Suppressor macrophage treated with lipopolysaccharide for 1 hour (primary cell): ENCODE results near the gene UBE2V1.

Experiments
- DNase-seq, 3 donors: peaks; one replicate each; pipeline ENCODE4 v3.0.0-alpha.2; 2020 to 2022

Gene UBE2V1

DNA sequence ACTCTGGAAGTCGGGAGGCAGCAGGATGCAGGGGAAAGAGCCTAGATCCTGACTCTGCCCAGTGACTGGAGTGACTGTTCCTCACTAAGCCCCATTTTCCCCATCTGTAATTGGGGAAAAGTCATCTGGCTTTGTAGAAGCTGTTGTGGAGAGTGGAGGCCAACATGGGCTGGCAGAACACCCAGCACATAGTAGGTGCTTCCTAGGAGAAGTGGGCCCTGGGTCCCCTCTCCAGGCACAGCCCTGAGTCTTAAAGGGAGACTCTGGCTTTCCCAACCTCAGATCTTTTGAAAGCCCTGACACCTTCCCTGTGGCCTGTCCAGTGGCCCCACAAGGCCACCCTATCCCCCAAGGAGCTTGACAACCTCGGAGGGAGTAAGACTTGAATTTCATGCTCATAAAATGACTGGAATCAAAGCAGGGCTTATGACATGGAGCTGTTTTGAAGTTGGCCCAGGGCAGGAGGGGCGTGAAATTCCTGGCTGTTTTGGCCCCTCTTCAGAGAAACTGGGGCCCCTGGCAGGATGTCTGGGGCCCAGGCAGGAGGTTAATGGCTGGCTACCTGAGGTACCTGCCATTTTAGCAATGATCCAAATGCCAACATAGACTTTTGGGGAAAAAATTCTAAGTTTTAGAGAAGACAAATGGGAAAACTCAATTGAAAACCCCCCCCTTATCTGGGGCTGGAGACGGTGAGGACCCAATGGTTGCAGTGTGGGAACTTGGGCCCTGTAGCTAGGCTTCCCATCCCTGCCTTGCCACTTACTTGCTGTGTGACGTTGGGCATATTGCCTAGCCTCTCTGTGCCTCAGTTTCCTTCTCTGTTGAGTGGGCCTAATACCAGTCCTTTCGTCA, 51.6 kb downstream of the UBE2V1 start:
- no peak for DNase-seq

DNA sequence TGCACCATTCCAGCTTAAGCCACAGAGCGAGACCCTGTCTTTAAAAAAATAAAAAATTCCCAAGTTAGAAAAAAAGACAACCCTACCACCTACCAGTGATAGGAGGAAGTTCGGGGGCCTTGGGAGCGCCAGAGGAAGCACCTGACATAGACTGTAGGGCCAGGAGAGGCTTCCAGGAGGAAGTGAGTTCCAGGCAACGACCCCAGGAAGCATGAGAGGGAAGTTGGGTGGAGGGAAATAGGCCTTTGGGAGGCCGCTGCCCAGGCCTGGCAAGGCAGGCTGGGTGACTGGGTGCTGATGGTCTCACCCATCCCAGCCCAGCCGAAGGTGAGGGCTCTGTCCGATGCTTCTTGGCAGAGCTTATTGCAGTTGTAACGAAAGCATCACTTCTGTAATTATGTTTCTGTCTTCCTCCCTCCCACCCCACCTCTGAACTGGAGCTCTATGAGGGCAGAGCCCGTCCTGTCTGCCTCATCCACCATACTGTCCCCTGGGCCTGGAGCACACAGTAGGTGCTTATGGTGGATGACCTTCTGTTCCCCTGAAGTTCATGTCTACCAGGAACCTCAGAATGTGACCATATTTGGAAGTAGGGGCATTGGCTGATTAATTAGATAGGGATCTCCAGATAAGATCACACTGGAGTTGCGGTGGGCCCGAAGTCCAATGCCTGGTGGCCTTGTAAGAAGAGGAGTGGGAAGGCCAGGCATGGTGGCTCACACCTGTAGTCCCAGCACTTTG, 54.1 kb downstream of the UBE2V1 start:
- DNase-seq = peak; percentile 20 to 44 (median 21)

DNA sequence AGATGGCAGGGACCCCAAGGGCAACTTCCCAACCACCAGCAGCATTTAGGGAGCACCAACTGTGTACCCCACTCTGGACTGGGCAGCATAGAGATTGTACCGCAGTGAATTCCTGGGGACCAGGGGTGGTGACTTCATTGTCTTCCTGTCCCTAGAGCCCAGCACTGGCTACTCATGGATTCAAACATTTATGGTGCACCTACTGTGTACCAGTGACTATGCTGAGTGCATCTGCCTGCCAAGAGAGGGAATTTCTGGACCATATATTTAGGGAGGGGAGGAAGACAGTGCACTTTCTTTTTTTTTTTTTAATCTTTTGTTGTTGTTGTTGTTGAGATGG, 55.3 kb downstream of the UBE2V1 start:
- DNase-seq = no peak

DNA sequence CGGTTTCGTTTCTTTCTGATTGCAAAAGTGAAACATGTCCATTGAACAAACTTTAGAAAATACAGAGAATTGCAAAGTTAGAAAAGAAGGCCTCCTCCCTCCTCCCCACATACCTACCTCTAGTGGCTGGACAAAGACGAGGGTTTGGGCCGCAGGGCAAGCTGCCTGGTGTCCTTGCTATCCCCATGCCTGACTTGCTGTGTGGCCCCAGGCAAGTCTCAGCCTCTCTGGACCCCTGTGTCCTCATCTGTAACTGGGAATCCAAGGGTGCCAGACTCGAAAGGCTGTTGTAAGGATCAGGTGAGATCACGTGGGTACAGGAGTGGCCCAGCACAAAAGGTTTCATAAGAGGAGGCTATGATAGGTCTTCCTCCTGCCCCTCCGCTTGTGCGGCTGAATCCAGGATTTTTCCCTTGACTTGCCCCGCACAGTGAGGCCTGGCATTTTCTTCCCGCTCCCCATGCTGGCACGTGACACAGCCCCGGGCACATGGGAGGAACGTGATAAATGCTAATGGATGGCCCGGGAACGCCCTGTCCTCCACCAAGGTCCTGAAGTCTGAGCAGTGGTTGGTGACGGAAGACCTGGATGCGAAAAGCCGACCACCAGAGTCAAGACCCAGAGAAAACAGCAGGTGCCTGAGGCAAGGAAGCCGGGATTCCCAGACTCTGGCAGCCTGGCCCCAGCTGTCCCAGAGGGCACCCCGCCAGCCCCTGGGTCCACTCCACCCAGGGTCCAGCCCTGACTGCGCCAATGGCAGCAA, 55.8 kb downstream of the UBE2V1 start:
- no peak for DNase-seq

DNA sequence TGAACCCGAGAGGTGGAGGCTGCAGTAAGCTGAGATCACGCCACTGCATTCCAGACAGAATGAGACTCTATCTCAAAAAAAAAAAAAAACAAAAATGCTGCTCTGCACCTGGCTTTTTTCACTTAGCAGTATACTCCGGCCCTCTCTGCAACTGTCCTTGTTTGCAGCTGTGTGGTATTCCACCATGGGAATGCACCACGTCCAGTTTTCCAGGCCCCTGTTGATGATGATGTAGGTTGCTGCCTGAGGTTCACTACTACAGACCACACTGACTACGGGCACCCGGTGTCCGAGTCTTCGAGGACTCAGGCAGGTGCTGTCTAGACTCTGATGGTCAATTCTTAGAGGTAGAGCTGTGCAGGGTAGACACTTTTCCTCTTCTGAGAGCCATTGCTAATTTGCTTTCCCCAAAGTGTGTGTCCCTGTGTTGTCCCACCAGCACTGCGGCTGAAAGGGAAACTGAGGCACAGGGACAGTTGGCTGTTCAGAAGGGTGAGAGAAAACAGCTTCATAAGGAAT, 56.5 kb downstream of the UBE2V1 start:
- no peak for DNase-seq

DNA sequence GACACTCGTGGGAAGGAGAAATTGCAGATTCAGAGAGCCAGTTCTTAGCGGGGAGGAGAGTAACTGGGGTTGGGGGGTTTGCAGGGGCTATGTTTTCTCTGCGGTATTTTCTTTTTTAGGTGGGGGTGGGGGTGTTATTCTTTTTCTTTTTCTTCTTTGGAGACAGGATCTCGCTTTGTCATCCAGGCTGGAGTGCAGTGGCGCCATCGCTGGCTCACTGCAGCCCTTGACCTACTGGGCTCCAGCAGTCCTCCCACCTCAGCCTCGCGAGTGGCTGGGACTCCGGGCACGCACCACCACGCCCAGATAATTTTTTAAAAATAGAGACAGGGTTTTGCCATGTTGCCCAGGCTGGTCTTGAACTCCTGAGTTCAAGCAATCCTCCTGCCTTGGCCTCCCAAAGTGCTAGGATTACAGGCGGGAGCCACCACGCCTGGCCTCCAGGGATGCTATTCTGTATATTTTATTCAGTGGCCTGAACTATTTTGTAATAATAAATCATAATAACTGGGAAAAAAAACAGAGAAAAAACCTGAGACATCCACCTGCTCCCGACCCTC, 57.3 kb downstream of the UBE2V1 start:
- no peak for DNase-seq

DNA sequence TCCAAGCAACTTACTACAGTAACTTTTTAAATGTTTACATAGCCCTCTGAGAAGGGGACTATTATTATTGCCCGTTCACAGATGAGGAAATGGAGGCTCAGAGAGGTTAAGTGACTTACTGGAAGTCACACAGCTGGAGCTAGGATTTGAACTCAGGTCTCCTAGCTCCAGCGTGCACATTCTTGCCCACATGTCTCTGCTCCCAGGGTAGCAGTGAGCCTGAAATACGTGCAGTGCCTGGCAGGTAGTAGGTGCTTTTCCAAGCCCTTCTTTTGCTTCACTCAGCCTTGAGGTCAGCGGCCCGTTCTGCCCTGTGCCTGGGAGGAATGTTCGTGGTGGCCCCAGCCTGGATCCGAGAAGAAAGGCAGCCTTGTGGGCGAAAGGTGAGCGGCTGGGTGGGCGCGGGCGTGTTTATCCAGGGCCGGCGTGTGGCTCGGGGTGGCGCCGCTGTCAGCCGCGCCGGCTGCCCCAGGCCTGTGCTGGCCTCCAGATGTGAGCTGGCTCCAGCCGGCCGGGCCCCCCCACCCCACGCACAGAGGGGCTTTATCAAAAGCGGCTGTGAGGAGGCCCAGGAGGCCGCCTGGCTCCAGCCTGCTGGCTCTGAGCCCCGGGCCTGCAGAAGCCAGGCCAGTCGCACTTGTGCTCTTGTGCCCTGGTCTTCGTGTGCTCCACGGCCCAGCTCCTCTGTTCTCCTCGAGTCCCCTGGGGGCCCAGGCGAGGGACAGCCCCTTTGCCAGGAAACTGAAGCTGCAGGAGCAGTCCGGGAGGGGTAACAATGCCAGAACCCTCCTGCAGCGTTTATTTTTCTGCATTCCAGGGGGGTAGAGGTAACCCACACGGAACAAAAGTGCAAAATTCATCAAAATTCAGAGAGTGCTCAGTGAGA, 58.1 kb downstream of the UBE2V1 start:
- no peak for DNase-seq

DNA sequence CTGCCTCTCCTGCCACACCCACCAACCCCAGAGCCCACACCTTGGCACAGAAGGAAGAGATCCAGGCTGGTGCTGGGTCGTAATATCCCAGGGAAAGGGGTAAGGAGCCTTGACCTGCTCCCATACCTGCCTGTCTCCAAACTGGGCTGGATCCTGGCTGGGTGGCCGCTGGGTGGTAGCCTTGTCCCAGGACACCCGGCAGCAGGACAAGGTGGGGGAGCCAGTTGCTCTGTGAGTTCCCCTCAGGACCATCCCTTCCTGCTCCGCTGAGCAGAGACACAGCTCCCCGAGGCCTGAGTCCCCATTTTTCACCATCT, 58.8 kb downstream of the UBE2V1 start:
- DNase-seq = no peak

DNA sequence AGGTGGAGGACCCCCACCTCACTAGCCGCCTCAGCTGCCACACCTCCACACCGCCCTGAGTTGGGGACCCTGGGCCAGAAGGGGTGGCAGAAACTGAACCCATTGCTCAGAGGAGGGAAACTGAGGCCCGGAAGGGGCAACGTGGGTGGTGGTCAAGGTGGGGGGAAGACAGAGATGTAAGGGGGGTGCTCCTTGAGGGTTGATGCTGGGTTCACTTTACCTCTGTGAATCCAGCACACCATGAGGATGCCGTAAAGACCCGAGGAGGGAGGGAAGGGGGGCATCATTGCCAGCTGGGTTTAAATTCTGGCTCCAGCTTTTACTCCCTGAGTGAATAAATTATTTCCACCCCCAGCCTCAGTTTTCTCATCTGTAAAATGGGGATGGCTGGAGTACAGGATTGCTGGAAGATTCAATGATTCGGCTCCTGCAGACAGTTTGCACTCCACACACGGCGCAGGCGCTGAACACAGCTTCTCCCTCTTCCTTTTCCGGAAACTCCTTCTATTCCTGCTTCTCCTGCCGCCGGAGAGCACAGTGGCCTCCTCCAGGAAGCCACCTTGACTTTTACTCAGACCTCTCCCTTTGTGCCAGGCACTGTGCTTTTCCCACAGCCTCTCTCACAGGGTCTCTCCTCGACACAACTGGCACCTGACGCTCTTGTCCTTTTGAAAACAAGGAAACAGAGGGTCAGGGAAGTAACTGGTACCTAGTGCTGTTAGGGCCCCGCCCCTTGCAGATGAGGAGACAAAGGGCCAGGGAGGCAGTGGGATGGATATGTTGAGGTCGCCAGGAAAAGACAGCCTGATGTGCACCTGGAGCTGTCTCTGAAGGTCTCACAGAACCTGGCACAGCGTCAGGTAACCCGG, 59.4 kb downstream of the UBE2V1 start:
- DNase-seq = no peak

DNA sequence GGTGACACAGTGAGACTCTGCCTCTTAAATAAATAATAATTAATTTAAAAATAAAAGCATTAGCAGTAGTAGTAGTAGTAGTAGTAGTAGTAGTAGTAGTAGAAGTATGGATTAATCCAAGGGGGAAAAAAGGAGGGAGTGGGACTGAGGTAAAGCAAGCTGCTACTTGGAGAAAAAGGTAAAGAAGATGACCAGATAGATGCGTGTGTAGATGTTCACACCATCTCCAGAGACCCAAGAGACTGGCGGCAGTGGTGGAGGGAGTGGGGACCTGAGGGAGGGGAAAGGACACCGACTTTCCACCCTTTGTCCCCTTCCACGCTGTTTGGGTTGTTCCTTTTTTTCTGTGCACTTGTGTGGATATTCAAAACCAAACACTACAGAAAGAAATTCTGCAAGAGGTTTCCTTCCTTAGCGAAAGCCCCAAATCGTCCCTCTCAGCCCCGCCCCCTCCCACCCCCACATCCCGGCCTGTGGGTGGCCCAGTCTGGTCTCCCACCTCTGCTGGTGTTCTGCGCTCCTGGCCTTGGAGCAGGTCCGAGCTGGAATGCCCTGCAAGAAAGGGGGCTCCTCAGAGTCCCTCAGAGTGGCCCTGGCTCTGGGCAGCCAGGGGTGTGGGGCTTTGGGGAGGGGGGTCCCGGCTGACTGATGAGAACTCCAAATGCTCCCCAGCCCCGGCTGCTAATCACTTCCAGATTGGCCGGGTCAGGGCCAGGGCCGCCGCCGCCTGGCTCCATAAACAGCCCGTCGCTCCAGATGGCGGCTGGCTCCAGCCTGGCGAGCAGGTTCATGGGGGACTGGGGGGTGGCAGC, 60.2 kb downstream of the UBE2V1 start:
- peak; percentile 40 to 51 (median 49) for DNase-seq

DNA sequence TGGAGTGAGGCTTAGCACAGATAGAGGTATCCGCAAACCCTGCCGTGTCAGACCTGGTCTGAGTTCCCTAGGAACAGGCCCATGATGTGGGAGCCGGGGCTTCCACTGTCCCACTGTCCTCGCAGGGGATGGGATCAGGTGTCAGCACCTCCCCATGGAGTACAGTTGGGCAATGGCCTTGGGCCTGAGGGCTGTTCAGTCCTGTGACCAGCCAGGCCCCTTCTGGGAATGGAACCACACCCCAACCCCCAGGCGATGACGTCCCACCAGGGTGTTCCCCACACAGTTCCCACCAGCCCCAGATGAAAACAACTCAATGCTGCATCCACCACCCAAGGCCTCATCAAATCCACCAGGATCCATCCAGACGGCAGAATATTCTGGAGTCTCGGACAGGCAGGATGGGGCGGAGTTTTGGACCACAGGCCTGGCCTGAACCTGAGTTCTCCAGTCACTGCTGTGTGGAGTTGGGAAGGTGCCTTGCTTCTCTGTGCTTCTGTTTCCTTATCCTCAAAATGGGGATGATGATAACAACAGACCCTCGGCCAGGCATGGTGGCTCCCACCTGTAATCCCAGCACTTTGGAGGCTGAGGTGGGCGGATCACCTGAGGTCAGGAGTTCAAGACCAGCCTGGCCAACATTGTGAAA, 62.2 kb downstream of the UBE2V1 start:
- no peak for DNase-seq

DNA sequence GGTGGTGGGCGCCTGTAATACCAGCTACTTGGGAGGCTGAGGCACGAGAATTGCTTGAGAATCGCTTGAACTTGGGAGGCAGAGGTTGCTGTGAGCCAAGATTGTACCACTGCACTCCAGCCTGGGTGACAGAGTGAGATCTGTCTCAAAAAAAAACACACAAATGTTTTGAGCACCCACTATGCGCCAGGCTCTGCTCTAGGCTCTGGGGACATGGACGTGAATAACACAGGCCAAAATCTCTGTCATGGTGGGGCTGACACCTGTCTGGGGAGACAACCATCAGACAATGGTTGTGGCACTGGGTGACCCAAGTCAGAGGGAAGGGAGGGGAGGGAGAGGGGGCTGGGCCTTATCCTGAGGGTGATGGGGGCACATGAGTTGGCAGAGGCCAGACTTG, 62.7 kb downstream of the UBE2V1 start:
- DNase-seq = no peak

DNA sequence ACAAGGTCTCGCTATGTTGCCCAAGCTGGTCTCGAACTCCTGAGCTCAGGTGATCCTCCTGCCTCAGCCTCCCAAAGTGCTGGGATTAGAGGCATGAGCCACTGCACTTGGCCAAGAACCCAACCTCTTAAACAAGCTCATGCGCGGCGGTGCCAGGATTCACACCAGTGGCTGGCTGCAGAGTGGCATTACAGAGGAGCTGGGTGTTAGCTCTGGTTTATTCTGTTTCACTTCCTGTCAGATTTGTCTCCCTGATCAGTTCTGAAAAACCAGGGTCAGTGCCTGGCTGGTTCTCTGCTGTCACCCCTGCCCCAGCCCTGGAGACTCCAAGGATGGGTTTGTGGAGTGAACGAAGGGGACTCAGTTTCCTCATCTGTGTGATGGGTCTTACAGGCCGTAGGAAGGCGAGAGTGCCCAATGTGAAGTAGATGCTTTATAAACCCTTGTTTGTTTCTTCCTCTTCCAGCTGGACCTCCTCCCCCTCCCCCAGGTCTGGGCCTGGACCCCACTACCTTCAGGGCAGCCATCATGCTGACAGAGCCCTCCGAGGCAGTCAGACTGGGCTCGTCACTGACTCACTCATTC, 63.4 kb downstream of the UBE2V1 start:
- peak; percentile 39 to 44 (median 39) for DNase-seq

DNA sequence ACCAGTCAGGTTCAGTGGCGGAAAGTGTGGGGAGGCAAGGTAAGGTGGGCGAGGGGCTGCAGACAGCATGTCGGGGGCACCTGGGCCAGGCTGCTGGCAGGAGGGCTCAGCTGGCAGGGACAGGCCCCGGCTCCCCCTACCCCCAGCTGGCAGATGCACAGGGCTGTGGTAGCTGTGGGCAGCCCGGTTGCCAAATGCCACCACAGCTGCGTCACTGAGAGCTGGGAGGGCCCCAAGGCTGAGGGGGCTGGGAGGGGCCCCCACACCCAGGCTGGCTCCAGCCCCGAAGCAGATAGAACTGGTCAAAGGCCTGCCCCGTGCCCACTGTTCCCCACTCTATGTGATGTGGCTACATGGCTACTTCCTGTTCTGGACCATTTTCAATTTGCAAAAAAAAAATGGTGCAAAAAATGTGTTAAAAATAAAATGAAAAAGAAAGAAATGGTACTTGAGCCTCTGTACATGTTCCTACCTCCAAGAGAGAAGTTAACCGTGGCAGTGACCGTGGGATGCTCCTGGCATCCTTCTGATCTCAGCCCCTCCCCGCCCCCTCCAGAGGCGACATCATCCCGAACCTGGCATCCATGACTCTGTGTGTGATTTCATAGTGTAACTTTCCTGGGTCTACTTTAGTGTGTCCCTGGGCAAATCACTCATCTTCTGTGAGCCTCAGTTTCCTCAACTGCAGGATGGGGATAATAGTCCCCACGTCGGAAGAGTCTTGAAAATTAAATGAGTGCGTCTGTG, 64.4 kb downstream of the UBE2V1 start:
- peak; percentile 46 to 66 (median 52) for DNase-seq

DNA sequence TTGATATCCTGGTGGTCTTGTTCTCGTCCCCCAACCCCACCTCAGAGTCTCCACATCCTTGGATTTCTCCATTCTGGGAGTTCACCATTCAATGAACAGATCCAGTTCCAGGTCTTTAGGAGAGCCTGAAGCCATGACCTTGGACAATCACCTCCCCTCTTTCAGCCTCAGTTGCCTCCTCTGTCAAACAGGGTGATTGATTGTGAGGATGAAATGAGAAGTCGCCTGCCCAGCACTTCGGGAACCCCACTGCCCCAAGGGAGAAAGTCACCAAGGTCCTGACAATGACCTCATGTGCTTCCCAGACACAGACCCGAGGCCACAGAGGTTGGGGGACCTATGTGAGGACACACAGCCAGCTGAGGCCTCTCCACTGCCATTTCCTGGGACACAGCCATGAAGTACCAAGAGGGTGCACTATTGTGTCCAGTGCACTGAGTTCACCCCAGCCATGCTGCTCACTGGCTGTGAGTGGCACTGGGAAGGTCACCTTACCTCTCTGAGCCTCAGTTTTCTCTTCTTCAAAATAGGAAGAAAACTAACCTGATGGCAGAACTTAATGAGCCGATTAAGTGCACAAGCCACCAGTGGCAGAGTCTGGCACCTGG, 68.5 kb downstream of the UBE2V1 start:
- no peak for DNase-seq

DNA sequence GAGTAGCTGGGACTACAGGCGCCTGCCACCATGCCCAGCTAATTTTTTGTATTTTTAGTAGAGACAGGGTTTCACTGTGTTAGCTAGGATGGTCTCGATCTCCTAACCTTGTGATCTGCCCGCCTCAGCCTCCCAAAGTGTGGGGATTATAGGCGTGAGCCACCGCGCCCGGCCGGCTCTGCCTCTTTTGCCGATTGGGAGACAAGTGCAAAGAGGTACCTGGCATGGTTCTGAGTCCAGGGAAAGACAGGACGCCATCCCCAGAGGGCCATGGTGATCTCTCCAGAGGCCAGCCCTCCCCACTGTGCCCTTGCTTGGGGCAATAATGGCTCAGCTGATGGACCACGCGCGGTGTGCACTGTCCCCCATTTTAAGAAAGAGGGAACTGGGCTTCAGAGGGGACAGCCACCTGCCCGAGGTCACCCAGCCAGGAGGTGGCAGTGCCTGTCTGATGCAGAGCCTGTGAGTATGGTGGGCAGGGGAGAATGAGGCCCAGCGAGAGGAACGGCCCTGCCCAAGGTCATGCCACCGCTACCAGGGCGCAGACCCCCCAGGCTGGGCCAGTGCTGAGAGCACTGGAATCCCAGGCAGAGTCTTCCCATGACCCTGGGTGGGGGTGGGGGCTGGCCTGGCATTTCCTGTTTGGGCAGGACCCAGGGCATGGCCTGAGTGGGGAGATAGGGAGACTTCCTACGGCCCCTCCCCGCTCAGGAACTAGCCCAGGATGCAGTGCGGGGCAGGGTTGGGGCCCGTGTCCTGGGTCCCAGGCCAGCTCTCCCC, 69.2 kb downstream of the UBE2V1 start:
- DNase-seq = no peak
